Caco-2 (cell line): Measurements from ENCODE around the gene PTPN3. TPM values are rescaled to one million over a fixed set of nuclear protein-coding genes. Genes with fewer than 3 reads are reported as not detected.

Experiments
- BruUV-seq: library from RNA; stranded (reverse); fragments of 400-500 nt; replicated peaks from 2 replicates; lab custom pipeline; 2021; lab: Mats Ljungman, UMichigan
- CTCF ChIA-PET: fragments of 300-600 bp; sonication (Branson Sonifier 250); formaldehyde crosslinking; loops from one replicate; lab custom pipeline; 2022; ENCODE audit warnings: antibody characterized with exemption; lab: Charles Lee
- POLR2A ChIA-PET: fragments of 300-600 bp; sonication (Branson Sonifier 250); formaldehyde crosslinking; loops from one replicate; lab custom pipeline; 2022; ENCODE audit warnings: antibody characterized with exemption; lab: Charles Lee
- DNase-seq, 2 experiments: peaks; one replicate each; pipeline versions ENCODE4 v3.0.0 to v3.0.0-alpha.2; 2020 to 2022
- H3K27me3 ChIP-seq: replicated peaks from 2 replicates; pipeline ENCODE4 v1.6.0; 2011; ENCODE audit warnings: low read length; ENCODE audit not compliant: control insufficient read depth, insufficient read depth
- H3K36me3 ChIP-seq: 2 replicates; pipeline ENCODE4 v1.5.1; 2011; ENCODE audit warnings: low read length; ENCODE audit not compliant: control insufficient read depth, insufficient read depth
- H3K4me1 ChIP-seq: fragments of 250-450 bp; sonication (Bioruptor Pico); 2 replicates; pipeline ENCODE4 v1.5.1; 2020; ENCODE audit warnings: mild to moderate bottlenecking
- H3K4me3 ChIP-seq: 2 replicates; pipeline ENCODE4 v1.5.1; 2011; ENCODE audit warnings: low read depth, mild to moderate bottlenecking, control low read depth, low read length
- H3K9me3 ChIP-seq: fragments of 250-450 bp; sonication (Bioruptor Pico); 2 replicates; pipeline ENCODE4 v1.5.1; 2020; ENCODE audit warnings: mild to moderate bottlenecking, moderate library complexity
- H3K27ac Mint-ChIP-seq: one replicate; pipeline ENCODE4 v1.8.0; 2022; ENCODE audit warnings: mixed read lengths; ENCODE audit not compliant: unreplicated experiment
- H3K27me3 Mint-ChIP-seq: one replicate; pipeline ENCODE4 v1.8.0; 2022; ENCODE audit warnings: mixed read lengths; ENCODE audit not compliant: insufficient read depth, unreplicated experiment
- H3K36me3 Mint-ChIP-seq: one replicate; pipeline ENCODE4 v1.8.0; 2022; ENCODE audit warnings: mild to moderate bottlenecking, mixed read lengths; ENCODE audit not compliant: insufficient read depth, unreplicated experiment
- H3K4me1 Mint-ChIP-seq: one replicate; pipeline ENCODE4 v1.8.0; 2022; ENCODE audit warnings: low read depth, mixed read lengths; ENCODE audit not compliant: unreplicated experiment
- H3K4me3 Mint-ChIP-seq: one replicate; pipeline ENCODE4 v1.8.0; 2022; ENCODE audit warnings: mild to moderate bottlenecking, moderate library complexity, mixed read lengths; ENCODE audit not compliant: unreplicated experiment
- H3K9me3 Mint-ChIP-seq: one replicate; pipeline ENCODE4 v1.8.0; 2022; ENCODE audit warnings: mixed read lengths; ENCODE audit not compliant: unreplicated experiment
- intact Hi-C: fragments of 100-400 bp; cut with micrococcal nuclease; formaldehyde crosslinking; loops from one replicate; pipeline ENCODE4 v1.10.0; 2022; ENCODE audit not compliant: unreplicated experiment
- total RNA-seq: library from RNA; stranded (reverse); gene quantifications from 2 replicates; pipeline ENCODE4 v1.2.3, GENCODE V29; 2022
- TF ChIP-seq, protein P1 (sequence below), 2 experiments: fragments of 200-600 bp in 1 of 2; IDR thresholded peaks; 1 replicate in 1 of 2; 2 replicates in 1 of 2; pipeline versions ENCODE4 v1.5.1 to v1.8.0; 2011 to 2022; ENCODE audit warnings: antibody characterized with exemption in 1 of 2, control low read depth in 1 of 2, inconsistent platforms in 1 of 2, low read depth in 1 of 2, low read length in 1 of 2, mild to moderate bottlenecking in 1 of 2, moderate library complexity in 1 of 2; ENCODE audit not compliant: insufficient read depth in 1 of 2, severe bottlenecking in 1 of 2, unreplicated experiment in 1 of 2

PTPN3 gene
- total RNA-seq, 1 experiment from 2014 or later, result 12.4 TPM

DNA sequence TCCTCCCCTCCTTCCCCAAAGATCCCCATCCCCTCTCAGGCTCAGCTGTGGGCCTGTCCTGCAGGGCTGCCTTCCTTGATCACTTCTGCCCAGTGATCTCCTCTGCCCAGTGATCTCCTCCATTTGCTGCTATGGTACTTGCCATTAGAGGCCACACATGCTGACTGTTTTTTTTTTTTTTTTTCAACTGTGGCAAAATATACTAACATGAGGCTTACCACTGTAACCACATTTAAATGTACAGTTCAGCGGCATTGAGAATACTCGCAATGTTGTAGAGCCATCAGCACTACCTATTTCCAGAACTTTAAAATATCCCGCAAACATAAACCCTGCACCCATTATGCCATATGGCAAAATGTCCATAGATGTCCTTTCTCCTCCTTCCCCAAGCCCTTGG is 115.5 kb downstream of the PTPN3 start:
- intact Hi-C loops, result no loop called here
- no peaks in the 10 kb centered on the region for H3K9me3 Mint-ChIP-seq
- CTCF ChIA-PET, result no interaction called here

DNA sequence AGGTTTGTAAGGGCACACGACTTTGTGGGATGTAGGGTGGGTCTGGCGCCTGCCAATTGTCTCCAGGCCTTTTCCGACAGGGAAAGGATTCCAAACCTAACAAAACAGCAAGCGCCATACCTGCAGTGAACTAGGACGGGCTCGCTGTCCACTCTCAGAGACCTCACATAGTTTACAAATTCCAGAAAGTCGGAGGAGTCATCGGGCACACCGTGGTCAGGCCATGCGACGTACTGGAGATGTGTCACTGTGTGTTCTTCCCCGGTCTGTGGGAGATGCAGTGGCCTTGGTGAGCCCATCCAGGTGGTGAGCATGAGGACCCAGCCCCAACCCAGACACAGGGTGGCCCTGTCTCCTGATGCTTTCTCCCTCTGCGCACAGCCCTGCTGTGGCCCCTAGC is 115.9 kb downstream of the PTPN3 start:
- TF ChIP-seq, protein P1, sequence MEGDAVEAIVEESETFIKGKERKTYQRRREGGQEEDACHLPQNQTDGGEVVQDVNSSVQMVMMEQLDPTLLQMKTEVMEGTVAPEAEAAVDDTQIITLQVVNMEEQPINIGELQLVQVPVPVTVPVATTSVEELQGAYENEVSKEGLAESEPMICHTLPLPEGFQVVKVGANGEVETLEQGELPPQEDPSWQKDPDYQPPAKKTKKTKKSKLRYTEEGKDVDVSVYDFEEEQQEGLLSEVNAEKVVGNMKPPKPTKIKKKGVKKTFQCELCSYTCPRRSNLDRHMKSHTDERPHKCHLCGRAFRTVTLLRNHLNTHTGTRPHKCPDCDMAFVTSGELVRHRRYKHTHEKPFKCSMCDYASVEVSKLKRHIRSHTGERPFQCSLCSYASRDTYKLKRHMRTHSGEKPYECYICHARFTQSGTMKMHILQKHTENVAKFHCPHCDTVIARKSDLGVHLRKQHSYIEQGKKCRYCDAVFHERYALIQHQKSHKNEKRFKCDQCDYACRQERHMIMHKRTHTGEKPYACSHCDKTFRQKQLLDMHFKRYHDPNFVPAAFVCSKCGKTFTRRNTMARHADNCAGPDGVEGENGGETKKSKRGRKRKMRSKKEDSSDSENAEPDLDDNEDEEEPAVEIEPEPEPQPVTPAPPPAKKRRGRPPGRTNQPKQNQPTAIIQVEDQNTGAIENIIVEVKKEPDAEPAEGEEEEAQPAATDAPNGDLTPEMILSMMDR (IDR thresholded peaks at IDR 0.05; ENCODE audit: insufficient read depth in 1 of 2, low read depth in 1 of 2, low read length in 1 of 2, severe bottlenecking in 1 of 2, unreplicated experiment in 1 of 2), result no peak
- Mint-ChIP-seq H3K27ac (no peak overlapping the region), H3K27me3 (no peaks in the 10 kb centered on the region), H3K36me3 (peaks cover 7% of the 10 kb centered on the region), H3K4me3 (no peak overlapping the region), H3K9me3 (no peaks in the 10 kb centered on the region), H3K4me1 (no peaks in the 10 kb centered on the region)
- no peaks in the 10 kb centered on the region for H3K9me3 ChIP-seq
- no peaks in the 10 kb centered on the region for H3K36me3 ChIP-seq
- H3K4me1 ChIP-seq, result no peaks in the 10 kb centered on the region
- CTCF ChIA-PET, result no interaction called here
- no peak overlapping the region for H3K4me3 ChIP-seq
- POLR2A ChIA-PET, result no interaction called here
- no peak for DNase-seq
- intact Hi-C loops, result no loop called here
- H3K27me3 ChIP-seq, result no peaks in the 10 kb centered on the region
- BruUV-seq, result no TSS peak

More for the DNA sequence above, 115.5 kb downstream of the PTPN3 start:
- Mint-ChIP-seq H3K27ac (no peak overlapping the region), H3K4me3 (no peak overlapping the region), H3K4me1 (no peaks in the 10 kb centered on the region), H3K36me3 (peaks cover 7% of the 10 kb centered on the region), H3K27me3 (no peaks in the 10 kb centered on the region)
- no TSS peak for BruUV-seq
- TF ChIP-seq, protein P1 (IDR thresholded peaks at IDR 0.05; ENCODE audit: insufficient read depth in 1 of 2, low read depth in 1 of 2, low read length in 1 of 2, severe bottlenecking in 1 of 2, unreplicated experiment in 1 of 2), result no peak
- no peak overlapping the region for H3K4me3 ChIP-seq
- H3K36me3 ChIP-seq, result no peaks in the 10 kb centered on the region
- no peaks in the 10 kb centered on the region for H3K27me3 ChIP-seq
- H3K4me1 ChIP-seq, result no peaks in the 10 kb centered on the region
- H3K9me3 ChIP-seq, result no peaks in the 10 kb centered on the region
- POLR2A ChIA-PET, result no interaction called here
- no peak for DNase-seq

DNA sequence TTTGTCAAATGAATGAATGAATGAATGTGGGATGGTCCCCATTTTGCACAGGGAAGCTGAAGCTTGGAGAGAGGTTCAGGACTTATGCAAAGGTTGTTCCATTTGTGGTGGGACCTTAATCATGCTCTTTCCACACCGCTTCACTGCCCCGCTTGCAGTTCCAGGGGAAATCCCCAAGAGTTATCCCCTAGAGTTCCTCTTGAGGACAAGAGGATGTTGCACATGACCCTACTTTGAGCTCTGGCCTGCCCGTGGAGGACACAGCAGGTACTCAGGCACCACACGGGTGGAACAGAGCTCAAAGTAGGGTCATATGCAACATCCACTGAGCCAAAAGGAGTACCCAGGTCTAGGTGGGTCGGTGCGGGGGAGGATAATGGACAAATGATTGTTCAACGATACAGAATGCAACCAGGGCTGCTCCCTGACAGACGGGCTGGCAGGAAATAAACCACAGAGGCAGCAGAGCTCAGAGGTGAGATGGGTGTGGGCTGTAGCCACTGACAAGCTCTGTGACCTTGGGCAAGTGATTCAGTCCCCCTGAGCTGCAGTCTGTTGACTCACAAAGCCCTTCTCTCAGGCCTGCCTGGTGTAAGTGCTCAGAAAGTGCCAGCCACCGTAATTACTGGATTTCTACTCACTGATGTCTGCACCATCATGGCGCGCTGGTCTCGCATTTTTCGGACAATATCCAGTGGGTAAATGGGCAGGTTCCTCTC is 116.9 kb downstream of the PTPN3 start:
- Mint-ChIP-seq H3K9me3 (no peaks in the 10 kb centered on the region), H3K4me3 (no peak overlapping the region), H3K27ac (no peak overlapping the region), H3K36me3 (peaks cover 7% of the 10 kb centered on the region), H3K27me3 (no peaks in the 10 kb centered on the region), H3K4me1 (no peaks in the 10 kb centered on the region)
- TF ChIP-seq, protein P1 (IDR thresholded peaks at IDR 0.05; ENCODE audit: insufficient read depth in 1 of 2, low read depth in 1 of 2, low read length in 1 of 2, severe bottlenecking in 1 of 2, unreplicated experiment in 1 of 2), result no peak
- no peak for DNase-seq
- Histone ChIP-seq H3K4me1 (no peaks in the 10 kb centered on the region), H3K36me3 (no peaks in the 10 kb centered on the region; the same call in 1 of the 2 replicates), H3K9me3 (no peaks in the 10 kb centered on the region), H3K4me3 (no peak overlapping the region), H3K27me3 (no peaks in the 10 kb centered on the region)
- ChIA-PET CTCF (no interaction called here), POLR2A (no interaction called here)
- intact Hi-C loops, result no loop called here
- no TSS peak for BruUV-seq
